Panc1 (cell line): ENCODE results near the gene ARHGAP11B.
"Not testable (repeated sequence)": the region's sequence is repeated elsewhere in the genome, so short reads cannot be mapped to it uniquely, and the experiment has no call there.

Experiments
- ATAC-seq: fragments of 200-7000 bp; cut with Tn5 transposase; 2 replicates; pipeline ENCODE4 v1.9.1; 2020; ENCODE audit warnings: mild to moderate bottlenecking, moderate library complexity
- BruUV-seq: library from RNA; stranded (reverse); fragments of 400-500 nt; replicated peaks from 2 replicates; lab custom pipeline; 2021; lab: Mats Ljungman, UMichigan
- CTCF ChIA-PET: fragments of 300-600 bp; sonication (Branson Sonifier 250); formaldehyde crosslinking; loops from one replicate; lab custom pipeline; 2022; ENCODE audit warnings: antibody characterized with exemption; lab: Charles Lee
- POLR2A ChIA-PET: fragments of 300-600 bp; sonication (Branson Sonifier 250); formaldehyde crosslinking; loops from one replicate; lab custom pipeline; 2022; ENCODE audit warnings: antibody characterized with exemption; lab: Charles Lee
- DNase-seq: peaks from one replicate; pipeline ENCODE4 v3.0.0-alpha.2; 2010; ENCODE audit warnings: low read depth, low spot score
- H3K27ac ChIP-seq: 2 replicates; pipeline ENCODE4 v1.5.1; 2011; ENCODE audit warnings: mild to moderate bottlenecking, low read length, inconsistent platforms
- H3K27me3 ChIP-seq: fragments of 200-500 bp; sonication (Bioruptor generic); 2 replicates; pipeline ENCODE4 v1.6.0; 2014; ENCODE audit warnings: low read length, inconsistent platforms; ENCODE audit not compliant: control insufficient read depth, insufficient read depth
- H3K36me3 ChIP-seq: fragments of 200-500 bp; sonication (Bioruptor generic); 2 replicates; pipeline ENCODE4 v1.5.1; 2014; ENCODE audit warnings: inconsistent platforms, mild to moderate bottlenecking, low read length, moderate library complexity; ENCODE audit not compliant: control insufficient read depth, insufficient read depth
- H3K4me1 ChIP-seq: 2 replicates; pipeline ENCODE4 v1.5.1; 2011; ENCODE audit warnings: inconsistent platforms, mild to moderate bottlenecking, low read length, moderate library complexity; ENCODE audit not compliant: control insufficient read depth, insufficient read depth
- H3K4me3 ChIP-seq, 2 experiments: 2 replicates each; pipeline ENCODE4 v1.5.1; 2011 to 2012; ENCODE audit warnings: low read depth in 2 of 2, low read length in 2 of 2, mild to moderate bottlenecking in 2 of 2, inconsistent platforms in 1 of 2, moderate library complexity in 1 of 2
- H3K9me3 ChIP-seq: fragments of 200-500 bp; sonication (Bioruptor generic); 2 replicates; pipeline ENCODE4 v1.5.1; 2014; ENCODE audit warnings: low read depth, mild to moderate bottlenecking, inconsistent platforms, low read length, moderate library complexity; ENCODE audit not compliant: control insufficient read depth, insufficient read depth
- POLR2AphosphoS5 ChIP-seq: IDR thresholded peaks from 2 replicates; pipeline ENCODE4 v1.6.1; 2012; ENCODE audit warnings: mild to moderate bottlenecking, low read depth, low read length, moderate library complexity
- SIN3A ChIP-seq: IDR thresholded peaks from 2 replicates; pipeline ENCODE4 v1.6.1; 2012; ENCODE audit warnings: low read depth, mild to moderate bottlenecking, low read length, moderate library complexity, borderline replicate concordance; ENCODE audit not compliant: insufficient read depth
- TCF7L2 ChIP-seq: IDR thresholded peaks from 2 replicates; pipeline ENCODE4 v1.6.1; 2011; ENCODE audit warnings: mild to moderate bottlenecking, low read depth, low read length, inconsistent platforms
- in situ Hi-C: cut with HindIII; loops from 2 replicates; pipeline ENCODE4 v1.10.0; 2016; ENCODE audit warnings: low sequenced_read_pairs, low pct_unique_long_range_greater_than_20kb
- intact Hi-C: fragments of 100-400 bp; cut with micrococcal nuclease; formaldehyde crosslinking; loops from one replicate; pipeline ENCODE4 v1.10.0; 2022; ENCODE audit not compliant: unreplicated experiment
- TF ChIP-seq, protein P1 (sequence below): fragments of 450-650 bp; IDR thresholded peaks from 2 replicates; pipeline ENCODE4 v1.5.1; 2017; ENCODE audit warnings: mild to moderate bottlenecking
- TF ChIP-seq, protein P2 (sequence below), 2 experiments: IDR thresholded peaks; 2 replicates each; pipeline ENCODE4 v1.6.1; 2011 to 2012; ENCODE audit warnings: low read depth in 2 of 2, control low read depth in 1 of 2, low read length in 1 of 2, mild to moderate bottlenecking in 1 of 2, moderate library complexity in 1 of 2; ENCODE audit not compliant: insufficient read depth in 1 of 2

The ARHGAP11B gene

DNA sequence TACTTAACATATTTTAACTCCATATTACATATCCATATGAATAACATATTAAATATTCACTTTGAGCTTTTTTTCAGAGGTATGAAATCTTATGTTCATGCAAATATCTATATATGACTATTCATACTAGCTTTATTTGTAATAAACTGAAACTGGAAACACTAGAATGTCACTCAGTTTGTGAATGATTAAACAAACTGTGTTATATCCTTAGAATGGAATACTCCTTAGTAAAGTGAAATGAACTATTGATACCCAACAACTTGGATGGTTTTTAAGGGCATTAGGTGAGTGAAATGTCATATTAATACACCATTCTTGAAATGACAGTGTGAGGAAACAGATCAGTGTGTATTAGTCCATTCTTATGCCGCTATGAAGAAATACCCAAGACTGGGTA lies 45.4 kb downstream of the ARHGAP11B start:
- Histone ChIP-seq H3K4me1 (no peaks in the 10 kb centered on the region), H3K36me3 (peaks cover 8% of the 10 kb centered on the region; the same call in 1 of the 2 replicates), H3K4me3 (no peak overlapping the region), H3K27ac (no peak overlapping the region), H3K9me3 (no peaks in the 10 kb centered on the region), H3K27me3 (no peaks in the 10 kb centered on the region)
- POLR2A ChIA-PET: interaction anchor here (0.6 kb wide), 1 partner anchor 436 kb away, joined by 3 read pairs; no protein-coding TSS in a partner anchor
- ATAC-seq (no peak), DNase-seq (no peak)
- in situ Hi-C loops (no loop called here), intact Hi-C loops (no loop called here)
- CTCF ChIA-PET: no interaction called here
- TF ChIP-seq, protein P1, sequence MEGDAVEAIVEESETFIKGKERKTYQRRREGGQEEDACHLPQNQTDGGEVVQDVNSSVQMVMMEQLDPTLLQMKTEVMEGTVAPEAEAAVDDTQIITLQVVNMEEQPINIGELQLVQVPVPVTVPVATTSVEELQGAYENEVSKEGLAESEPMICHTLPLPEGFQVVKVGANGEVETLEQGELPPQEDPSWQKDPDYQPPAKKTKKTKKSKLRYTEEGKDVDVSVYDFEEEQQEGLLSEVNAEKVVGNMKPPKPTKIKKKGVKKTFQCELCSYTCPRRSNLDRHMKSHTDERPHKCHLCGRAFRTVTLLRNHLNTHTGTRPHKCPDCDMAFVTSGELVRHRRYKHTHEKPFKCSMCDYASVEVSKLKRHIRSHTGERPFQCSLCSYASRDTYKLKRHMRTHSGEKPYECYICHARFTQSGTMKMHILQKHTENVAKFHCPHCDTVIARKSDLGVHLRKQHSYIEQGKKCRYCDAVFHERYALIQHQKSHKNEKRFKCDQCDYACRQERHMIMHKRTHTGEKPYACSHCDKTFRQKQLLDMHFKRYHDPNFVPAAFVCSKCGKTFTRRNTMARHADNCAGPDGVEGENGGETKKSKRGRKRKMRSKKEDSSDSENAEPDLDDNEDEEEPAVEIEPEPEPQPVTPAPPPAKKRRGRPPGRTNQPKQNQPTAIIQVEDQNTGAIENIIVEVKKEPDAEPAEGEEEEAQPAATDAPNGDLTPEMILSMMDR: no peak
- TF ChIP-seq POLR2AphosphoS5: no peak
- no peak for TF ChIP-seq SIN3A
- TF ChIP-seq, protein P2, sequence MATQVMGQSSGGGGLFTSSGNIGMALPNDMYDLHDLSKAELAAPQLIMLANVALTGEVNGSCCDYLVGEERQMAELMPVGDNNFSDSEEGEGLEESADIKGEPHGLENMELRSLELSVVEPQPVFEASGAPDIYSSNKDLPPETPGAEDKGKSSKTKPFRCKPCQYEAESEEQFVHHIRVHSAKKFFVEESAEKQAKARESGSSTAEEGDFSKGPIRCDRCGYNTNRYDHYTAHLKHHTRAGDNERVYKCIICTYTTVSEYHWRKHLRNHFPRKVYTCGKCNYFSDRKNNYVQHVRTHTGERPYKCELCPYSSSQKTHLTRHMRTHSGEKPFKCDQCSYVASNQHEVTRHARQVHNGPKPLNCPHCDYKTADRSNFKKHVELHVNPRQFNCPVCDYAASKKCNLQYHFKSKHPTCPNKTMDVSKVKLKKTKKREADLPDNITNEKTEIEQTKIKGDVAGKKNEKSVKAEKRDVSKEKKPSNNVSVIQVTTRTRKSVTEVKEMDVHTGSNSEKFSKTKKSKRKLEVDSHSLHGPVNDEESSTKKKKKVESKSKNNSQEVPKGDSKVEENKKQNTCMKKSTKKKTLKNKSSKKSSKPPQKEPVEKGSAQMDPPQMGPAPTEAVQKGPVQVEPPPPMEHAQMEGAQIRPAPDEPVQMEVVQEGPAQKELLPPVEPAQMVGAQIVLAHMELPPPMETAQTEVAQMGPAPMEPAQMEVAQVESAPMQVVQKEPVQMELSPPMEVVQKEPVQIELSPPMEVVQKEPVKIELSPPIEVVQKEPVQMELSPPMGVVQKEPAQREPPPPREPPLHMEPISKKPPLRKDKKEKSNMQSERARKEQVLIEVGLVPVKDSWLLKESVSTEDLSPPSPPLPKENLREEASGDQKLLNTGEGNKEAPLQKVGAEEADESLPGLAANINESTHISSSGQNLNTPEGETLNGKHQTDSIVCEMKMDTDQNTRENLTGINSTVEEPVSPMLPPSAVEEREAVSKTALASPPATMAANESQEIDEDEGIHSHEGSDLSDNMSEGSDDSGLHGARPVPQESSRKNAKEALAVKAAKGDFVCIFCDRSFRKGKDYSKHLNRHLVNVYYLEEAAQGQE (IDR thresholded peaks at IDR 0.05; ENCODE audit: insufficient read depth in 1 of 2, low read depth in 2 of 2, low read length in 1 of 2): no peak
- TF ChIP-seq TCF7L2: no peak
- no TSS peak for BruUV-seq

DNA sequence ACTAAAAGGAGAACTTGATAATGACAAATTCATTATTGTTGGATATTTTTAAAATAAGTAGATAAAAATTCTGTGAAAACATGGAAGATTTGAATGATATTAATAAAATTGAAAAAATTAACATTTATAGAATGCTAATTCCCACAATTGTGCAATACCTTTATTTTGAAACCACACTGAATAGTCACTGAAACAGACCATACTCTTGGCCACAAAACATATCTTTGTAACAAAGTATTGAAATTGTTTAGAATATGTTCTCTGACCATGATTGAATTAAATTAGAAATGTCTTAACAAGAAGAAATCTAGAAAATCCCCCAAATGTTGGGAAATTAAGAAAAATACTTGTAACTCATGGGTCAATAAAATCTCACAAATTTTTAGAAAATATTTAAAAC lies 49.2 kb downstream of the ARHGAP11B start:
- BruUV-seq: no TSS peak
- intact Hi-C loops (no loop called here), in situ Hi-C loops (no loop called here)
- TF ChIP-seq, protein P2 (IDR thresholded peaks at IDR 0.05; ENCODE audit: insufficient read depth in 1 of 2, low read depth in 2 of 2, low read length in 1 of 2): no peak
- TF ChIP-seq TCF7L2 (no peak), POLR2AphosphoS5 (no peak), SIN3A (no peak)
- TF ChIP-seq, protein P1: no peak
- ATAC-seq (no peak), DNase-seq (no peak)
- Histone ChIP-seq H3K9me3 (no peaks in the 10 kb centered on the region), H3K4me1 (no peaks in the 10 kb centered on the region), H3K27ac (no peak overlapping the region), H3K4me3 (no peak overlapping the region), H3K36me3 (no peaks in the 10 kb centered on the region), H3K27me3 (no peaks in the 10 kb centered on the region)
- POLR2A ChIA-PET: no interaction called here
- CTCF ChIA-PET: interaction anchor here (0.5 kb wide), 1 partner anchor 506 kb away, joined by 3 read pairs; no protein-coding TSS in a partner anchor

DNA sequence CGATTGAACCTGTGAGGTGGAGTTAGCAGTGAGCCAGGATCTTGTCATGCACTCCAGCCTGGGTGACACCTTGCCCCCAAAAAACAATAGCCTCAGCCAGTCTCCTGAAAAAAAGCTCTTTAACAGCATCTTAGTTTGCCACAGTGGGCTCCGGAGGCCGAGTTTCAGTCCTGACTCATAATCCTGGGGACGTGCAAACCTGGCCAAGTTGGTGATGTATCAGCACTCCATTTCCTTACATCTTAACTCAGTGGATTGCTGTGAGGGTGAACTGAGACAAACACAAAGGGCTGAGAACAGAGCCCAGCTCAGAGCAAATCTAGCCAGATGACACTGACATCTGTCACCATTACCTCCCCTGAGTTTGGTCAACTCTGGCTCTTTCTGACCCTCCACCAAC lies 50.0 kb downstream of the ARHGAP11B start:
- intact Hi-C loops, BruUV-seq, H3K4me3 ChIP-seq, POLR2A ChIA-PET, H3K27ac ChIP-seq, H3K4me1 ChIP-seq, in situ Hi-C loops, H3K9me3 ChIP-seq, H3K36me3 ChIP-seq, DNase-seq, H3K27me3 ChIP-seq: not testable (repeated sequence)
- CTCF ChIA-PET: interaction anchor here (0.5 kb wide), 1 partner anchor 505 kb away, joined by 3 read pairs; no protein-coding TSS in a partner anchor
- 0 out of 2 replicates have a peak, but pooled peaks have one; percentile 16 for ATAC-seq
